BLaER1 treated with 17β-estradiol and CSF1 and Interleukin-3, amounts not matched to agents 10 nM and 100 nM (cell line): ENCODE measurements around the gene LIPM.

Experiments
- H3K27ac ChIP-seq, 11 experiments: shearing (Covaris generic); formaldehyde crosslinking; 2 replicates each; pipeline ENCODE4 v1.8.1; 2022
- H3K27me3 ChIP-seq, 11 experiments: shearing (Covaris generic); formaldehyde crosslinking; 2 replicates each; pipeline ENCODE4 v1.8.1; 2022
- H3K36me3 ChIP-seq, 11 experiments: shearing (Covaris generic); formaldehyde crosslinking; 2 replicates each; pipeline ENCODE4 v1.8.1; 2022
- H3K4me1 ChIP-seq, 10 experiments: shearing (Covaris generic); formaldehyde crosslinking; 2 replicates each; pipeline ENCODE4 v1.8.1; 2022
- H3K4me2 ChIP-seq, 11 experiments: shearing (Covaris generic); formaldehyde crosslinking; 2 replicates each; pipeline ENCODE4 v1.8.1; 2022
- H3K4me3 ChIP-seq, 10 experiments: shearing (Covaris generic); formaldehyde crosslinking; 2 replicates each; pipeline ENCODE4 v1.8.1; 2022
- H3K9ac ChIP-seq, 11 experiments: shearing (Covaris generic); formaldehyde crosslinking; 2 replicates each; pipeline ENCODE4 v1.8.1; 2022
- H3K9me3 ChIP-seq, 11 experiments: shearing (Covaris generic); formaldehyde crosslinking; replicated peaks in 1 of 11; 2 replicates each; pipeline ENCODE4 v1.8.1; 2022
- H4K20me1 ChIP-seq, 11 experiments: shearing (Covaris generic); formaldehyde crosslinking; 2 replicates each; pipeline ENCODE4 v1.8.1; 2022
- Cebpa-rat ChIP-seq, 11 experiments: shearing (Covaris generic); IDR thresholded peaks; 2 replicates each; pipeline ENCODE4 v1.8.1; 2022

Gene LIPM

GRCh38 chr10:88792661-88793060, 9.9 kb upstream of the LIPM start:
- no peak overlapping the region for H3K4me3 ChIP-seq
- H4K20me1 ChIP-seq, result no peaks in the 10 kb centered on the region
- H3K4me1 ChIP-seq, result peaks cover 0 to 25% (median 1%) of the 10 kb centered on the region in 10 experiments; a peak in 9 of 20 replicates
- no peaks in the 10 kb centered on the region for H3K9me3 ChIP-seq
- H3K27me3 ChIP-seq, result no peaks in the 10 kb centered on the region
- H3K27ac ChIP-seq, result peak overlapping the region in 2 of 11 experiments; percentile 22 to 32; a peak in 1 of 22 replicates
- H3K4me2 ChIP-seq, result peak overlapping the region in 5 of 11 experiments; percentile 1 to 40 (median 36); a peak in 7 of 22 replicates
- no peaks in the 10 kb centered on the region for H3K36me3 ChIP-seq
- H3K9ac ChIP-seq, result no peak overlapping the region; a peak in 1 of 22 replicates
- TF ChIP-seq Cebpa-rat (IDR thresholded peaks at IDR 0.05), result peak in 8 of 11 experiments; percentile 11 to 65 (median 41); a peak in 7 of 22 replicates

- Histone ChIP-seq H3K9ac (no peak overlapping the region), H3K36me3 (no peaks in the 10 kb centered on the region), H3K4me2 (peak overlapping the region in 5 of 11 experiments; percentile 10 to 53 (median 27); a peak in 4 of 22 replicates), H3K4me3 (no peak overlapping the region), H3K27me3 (no peaks in the 10 kb centered on the region), H4K20me1 (no peaks in the 10 kb centered on the region), H3K9me3 (no peaks in the 10 kb centered on the region), H3K27ac (no peak overlapping the region), H3K4me1 (peaks cover 0 to 25% (median 1%) of the 10 kb centered on the region in 10 experiments; a peak in 9 of 20 replicates)
- no peak for TF ChIP-seq Cebpa-rat (IDR thresholded peaks at IDR 0.05)
These were observed 8.7 kb upstream of the LIPM start for GRCh38 chr10:88793712-88794299.

- no peak for TF ChIP-seq Cebpa-rat (IDR thresholded peaks at IDR 0.05)
- Histone ChIP-seq H3K4me3 (no peak overlapping the region), H3K36me3 (no peaks in the 10 kb centered on the region), H3K27ac (no peak overlapping the region), H3K9me3 (no peaks in the 10 kb centered on the region), H3K4me2 (no peak overlapping the region), H3K4me1 (peaks cover 0 to 25% (median 1%) of the 10 kb centered on the region in 10 experiments; a peak in 9 of 20 replicates), H3K27me3 (no peaks in the 10 kb centered on the region), H4K20me1 (no peaks in the 10 kb centered on the region), H3K9ac (no peak overlapping the region)
These were observed 7.8 kb upstream of the LIPM start for GRCh38 chr10:88794731-88795130.

DNA sequence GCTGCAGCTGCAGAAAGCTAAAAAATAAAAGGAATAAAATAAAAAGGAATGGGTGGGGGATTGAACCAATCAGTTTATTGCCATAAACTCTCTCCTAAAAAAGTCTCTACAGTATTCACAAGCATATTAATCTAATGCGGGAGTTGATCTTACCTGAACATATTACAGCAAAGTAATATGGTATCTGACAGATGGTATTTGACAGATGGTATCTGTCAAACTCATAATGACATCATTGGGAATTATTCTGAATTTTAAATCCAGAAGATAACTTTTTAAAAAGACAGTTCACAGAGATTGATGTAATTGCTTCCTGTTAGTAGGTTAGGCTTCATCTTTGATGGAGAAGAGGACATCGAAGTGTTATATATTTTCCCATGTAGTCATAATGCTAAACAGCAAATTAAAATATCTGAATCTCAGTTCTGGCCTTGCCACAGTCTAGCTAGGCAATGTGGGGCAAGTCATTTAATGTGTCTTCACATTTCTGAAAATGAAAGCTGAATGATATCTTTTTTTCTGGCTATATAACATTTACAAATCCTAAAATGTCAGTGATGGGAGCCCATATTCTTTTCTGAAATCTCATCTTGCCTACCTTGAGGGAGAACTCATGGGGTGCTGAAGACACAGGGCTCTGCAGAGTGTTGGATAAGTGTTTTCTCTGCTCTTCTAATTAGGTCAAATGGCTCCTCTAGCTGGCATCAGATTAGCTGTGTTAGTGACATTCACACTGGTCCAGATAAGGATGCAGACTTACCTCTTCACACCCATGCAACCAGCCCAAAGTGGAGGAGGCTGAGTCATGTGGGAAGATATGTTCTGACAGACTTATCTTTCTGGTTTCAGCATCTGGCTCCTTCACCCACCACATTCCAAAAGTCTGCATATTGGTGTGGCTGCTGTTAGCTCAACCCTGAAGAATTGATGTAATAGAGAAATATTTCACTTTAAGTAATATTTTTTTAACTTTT, 2.1 kb upstream of the LIPM start:
- no peaks in the 10 kb centered on the region for H3K4me1 ChIP-seq
- no peak overlapping the region for H3K27ac ChIP-seq
- H3K9ac ChIP-seq, result no peak overlapping the region
- H3K36me3 ChIP-seq, result no peaks in the 10 kb centered on the region
- no peaks in the 10 kb centered on the region for H3K9me3 ChIP-seq
- H3K4me2 ChIP-seq, result no peak overlapping the region
- H4K20me1 ChIP-seq, result no peaks in the 10 kb centered on the region
- TF ChIP-seq Cebpa-rat (IDR thresholded peaks at IDR 0.05), result no peak
- no peak overlapping the region for H3K4me3 ChIP-seq
- no peaks in the 10 kb centered on the region for H3K27me3 ChIP-seq

GRCh38 chr10:88803641-88804040, 1.1 kb downstream of the LIPM start:
- Histone ChIP-seq H4K20me1 (no peaks in the 10 kb centered on the region), H3K4me1 (no peaks in the 10 kb centered on the region), H3K27ac (no peak overlapping the region), H3K4me2 (no peak overlapping the region), H3K9me3 (no peaks in the 10 kb centered on the region), H3K27me3 (no peaks in the 10 kb centered on the region), H3K9ac (no peak overlapping the region), H3K4me3 (no peak overlapping the region), H3K36me3 (no peaks in the 10 kb centered on the region)
- no peak for TF ChIP-seq Cebpa-rat (IDR thresholded peaks at IDR 0.05)

- Histone ChIP-seq H3K4me1 (no peaks in the 10 kb centered on the region), H3K36me3 (no peaks in the 10 kb centered on the region), H3K4me2 (no peak overlapping the region), H3K9ac (no peak overlapping the region), H3K4me3 (no peak overlapping the region), H3K27ac (no peak overlapping the region), H4K20me1 (no peaks in the 10 kb centered on the region), H3K9me3 (no peaks in the 10 kb centered on the region), H3K27me3 (no peaks in the 10 kb centered on the region)
- TF ChIP-seq Cebpa-rat (IDR thresholded peaks at IDR 0.05), result no peak
These were observed 1.7 kb downstream of the LIPM start for GRCh38 chr10:88804083-88804812.

- H3K4me1 ChIP-seq, result no peaks in the 10 kb centered on the region
- H3K36me3 ChIP-seq, result no peaks in the 10 kb centered on the region
- H3K9ac ChIP-seq, result no peak overlapping the region
- no peak for TF ChIP-seq Cebpa-rat (IDR thresholded peaks at IDR 0.05)
- H3K4me2 ChIP-seq, result no peak overlapping the region
- no peaks in the 10 kb centered on the region for H4K20me1 ChIP-seq
- no peak overlapping the region for H3K27ac ChIP-seq
- H3K9me3 ChIP-seq, result no peaks in the 10 kb centered on the region
- H3K27me3 ChIP-seq, result no peaks in the 10 kb centered on the region
- no peak overlapping the region for H3K4me3 ChIP-seq
These were observed 2.8 kb downstream of the LIPM start for GRCh38 chr10:88805361-88805760.

- no peaks in the 10 kb centered on the region for H3K9me3 ChIP-seq
- TF ChIP-seq Cebpa-rat (IDR thresholded peaks at IDR 0.05), result no peak
- H4K20me1 ChIP-seq, result no peaks in the 10 kb centered on the region
- H3K4me1 ChIP-seq, result no peaks in the 10 kb centered on the region
- H3K36me3 ChIP-seq, result no peaks in the 10 kb centered on the region
- H3K4me2 ChIP-seq, result no peak overlapping the region
- no peak overlapping the region for H3K4me3 ChIP-seq
- no peak overlapping the region for H3K27ac ChIP-seq
- no peak overlapping the region for H3K9ac ChIP-seq
- H3K27me3 ChIP-seq, result no peaks in the 10 kb centered on the region
These were observed 3.4 kb downstream of the LIPM start for GRCh38 chr10:88805924-88806323.

- no peaks in the 10 kb centered on the region for H3K9me3 ChIP-seq
- no peak overlapping the region for H3K27ac ChIP-seq
- no peak overlapping the region for H3K4me2 ChIP-seq
- H3K9ac ChIP-seq, result no peak overlapping the region
- TF ChIP-seq Cebpa-rat (IDR thresholded peaks at IDR 0.05), result no peak
- H3K4me1 ChIP-seq, result no peaks in the 10 kb centered on the region
- H3K36me3 ChIP-seq, result no peaks in the 10 kb centered on the region
- H3K4me3 ChIP-seq, result no peak overlapping the region
- H4K20me1 ChIP-seq, result no peaks in the 10 kb centered on the region
- H3K27me3 ChIP-seq, result no peaks in the 10 kb centered on the region
These were observed 7.1 kb downstream of the LIPM start for GRCh38 chr10:88809621-88810020.
